WTC11 (cell line): ENCODE data around the gene MAP3K5. TPM values are rescaled to one million over a fixed set of nuclear protein-coding genes. Genes with fewer than 3 reads are reported as not detected.

ENCODE experiments used
- ATAC-seq: fragments of 200-7000 bp; cut with Tn5 transposase; 2 replicates; pipeline ENCODE4 v1.10.0; 2021; ENCODE audit warnings: mild to moderate bottlenecking, moderate library complexity
- CTCF ChIA-PET: fragments of 300-600 bp; sonication (Branson Sonifier 250); formaldehyde crosslinking; loops from one replicate; lab custom pipeline; 2021; ENCODE audit warnings: antibody characterized with exemption; lab: Charles Lee
- POLR2A ChIA-PET: fragments of 350-600 bp; sonication (Branson Sonifier 250); formaldehyde crosslinking; loops from one replicate; lab custom pipeline; 2021; ENCODE audit warnings: antibody characterized with exemption; lab: Charles Lee
- DNase-seq: peaks from one replicate; pipeline ENCODE4 v3.0.0; 2021; ENCODE audit warnings: low spot score
- H3K27ac Mint-ChIP-seq: 2 replicates; pipeline ENCODE4 v1.8.0; 2021; ENCODE audit warnings: mixed read lengths
- H3K27me3 Mint-ChIP-seq: 2 replicates; pipeline ENCODE4 v1.8.0; 2021; ENCODE audit warnings: low read depth, mild to moderate bottlenecking, moderate library complexity, mixed read lengths
- H3K36me3 Mint-ChIP-seq: 2 replicates; pipeline ENCODE4 v1.8.0; 2021; ENCODE audit warnings: mixed read lengths
- H3K4me1 Mint-ChIP-seq: 2 replicates; pipeline ENCODE4 v1.8.0; 2022; ENCODE audit warnings: mixed read lengths
- H3K4me3 Mint-ChIP-seq: 2 replicates; pipeline ENCODE4 v1.8.0; 2021; ENCODE audit warnings: mild to moderate bottlenecking, moderate library complexity, mixed read lengths
- H3K9me3 Mint-ChIP-seq: 2 replicates; pipeline ENCODE4 v1.8.0; 2021; ENCODE audit warnings: mixed read lengths
- ATF1 ChIP-seq: sonication (generic); formaldehyde crosslinking; IDR thresholded peaks from 2 replicates; pipeline ENCODE4 v1.8.1; 2023; ENCODE audit warnings: mild to moderate bottlenecking, moderate library complexity, missing genetic modification reagents
- CREM ChIP-seq: sonication (generic); formaldehyde crosslinking; IDR thresholded peaks from 2 replicates; pipeline ENCODE4 v1.8.1; 2022; ENCODE audit warnings: mild to moderate bottlenecking, missing genetic modification reagents, moderate library complexity
- EMX1 ChIP-seq: fragments of 250-450 bp; sonication (Bioruptor Pico); IDR thresholded peaks from 2 replicates; pipeline ENCODE4 v1.8.0; 2021; ENCODE audit warnings: mild to moderate bottlenecking
- ESRRA ChIP-seq: sonication (generic); formaldehyde crosslinking; IDR thresholded peaks from 2 replicates; pipeline ENCODE4 v1.8.1; 2022; ENCODE audit warnings: mild to moderate bottlenecking, missing genetic modification reagents, borderline replicate concordance
- FOXP1 ChIP-seq: sonication (generic); formaldehyde crosslinking; IDR thresholded peaks from 2 replicates; pipeline ENCODE4 v1.8.0; 2022; ENCODE audit warnings: missing genetic modification reagents, mild to moderate bottlenecking, moderate library complexity, borderline replicate concordance
- GRHL2 ChIP-seq: fragments of 250-450 bp; sonication (Bioruptor Pico); IDR thresholded peaks from 2 replicates; pipeline ENCODE4 v1.8.0; 2022; ENCODE audit warnings: mild to moderate bottlenecking, moderate library complexity; ENCODE audit not compliant: insufficient replicate concordance, severe bottlenecking
- JUN ChIP-seq: sonication (generic); formaldehyde crosslinking; IDR thresholded peaks from 2 replicates; pipeline ENCODE4 v1.8.0; 2023; ENCODE audit warnings: mild to moderate bottlenecking, missing genetic modification reagents
- NFYB ChIP-seq: sonication (generic); formaldehyde crosslinking; conservative IDR thresholded peaks from 2 replicates; pipeline ENCODE4 v1.8.0; 2022; ENCODE audit warnings: low read depth, missing genetic modification reagents
- NR3C1 ChIP-seq: sonication (generic); formaldehyde crosslinking; conservative IDR thresholded peaks from 2 replicates; pipeline ENCODE4 v1.8.1; 2023; ENCODE audit warnings: low read depth, mild to moderate bottlenecking, missing genetic modification reagents
- TCF7 ChIP-seq: sonication (generic); formaldehyde crosslinking; IDR thresholded peaks from 2 replicates; pipeline ENCODE4 v1.8.0; 2022; ENCODE audit warnings: mild to moderate bottlenecking, low read depth, missing genetic modification reagents, moderate library complexity
- TEAD1 ChIP-seq: sonication (generic); formaldehyde crosslinking; IDR thresholded peaks from 2 replicates; pipeline ENCODE4 v1.8.0; 2022; ENCODE audit warnings: mild to moderate bottlenecking, missing genetic modification reagents
- TEAD4 ChIP-seq: sonication (generic); formaldehyde crosslinking; IDR thresholded peaks from 2 replicates; pipeline ENCODE4 v1.8.0; 2022; ENCODE audit warnings: mild to moderate bottlenecking, missing genetic modification reagents
- ZNF121 ChIP-seq: sonication (generic); formaldehyde crosslinking; IDR thresholded peaks from 2 replicates; pipeline ENCODE4 v1.8.0; 2023; ENCODE audit warnings: missing genetic modification reagents
- ZNF396 ChIP-seq: fragments of 250-450 bp; sonication (Bioruptor Pico); IDR thresholded peaks from 2 replicates; pipeline ENCODE4 v1.8.0; 2021; ENCODE audit warnings: mild to moderate bottlenecking, moderate library complexity, borderline replicate concordance
- total RNA-seq: library from RNA; stranded (reverse); gene quantifications from 3 replicates; pipeline ENCODE4 v1.2.3, GENCODE V29; 2021
- TF ChIP-seq, protein P1 (sequence below): sonication (generic); formaldehyde crosslinking; IDR thresholded peaks from 2 replicates; pipeline ENCODE4 v1.8.0; 2022; ENCODE audit warnings: mild to moderate bottlenecking, missing genetic modification reagents
- TF ChIP-seq, protein P2 (sequence below): fragments of 250-450 bp; sonication (Bioruptor Pico); IDR thresholded peaks from 2 replicates; pipeline ENCODE4 v1.9.0; 2021; ENCODE audit warnings: mild to moderate bottlenecking
- TF ChIP-seq, protein P3 (sequence below): sonication (generic); formaldehyde crosslinking; IDR thresholded peaks from 2 replicates; pipeline ENCODE4 v1.8.0; 2022; ENCODE audit warnings: mild to moderate bottlenecking, missing genetic modification reagents
- TF ChIP-seq, protein P4 (sequence below): sonication (generic); formaldehyde crosslinking; IDR thresholded peaks from 2 replicates; pipeline ENCODE4 v1.8.1; 2022; ENCODE audit warnings: missing genetic modification reagents, borderline replicate concordance
- TF ChIP-seq, protein P5 (sequence below): sonication (generic); formaldehyde crosslinking; IDR thresholded peaks from 2 replicates; pipeline ENCODE4 v1.8.1; 2022; ENCODE audit warnings: low read depth, mild to moderate bottlenecking, moderate library complexity, missing genetic modification reagents, borderline replicate concordance
- TF ChIP-seq, protein P6 (sequence below): sonication (generic); formaldehyde crosslinking; IDR thresholded peaks from 2 replicates; pipeline ENCODE4 v1.8.0; 2022; ENCODE audit warnings: mild to moderate bottlenecking, missing genetic modification reagents
- TF ChIP-seq, protein P7 (sequence below): fragments of 250-450 bp; sonication (Bioruptor Pico); conservative IDR thresholded peaks from 2 replicates; pipeline ENCODE4 v1.9.0; 2021; ENCODE audit warnings: mild to moderate bottlenecking
- TF ChIP-seq, protein P8 (sequence below): sonication (generic); formaldehyde crosslinking; IDR thresholded peaks from 2 replicates; pipeline ENCODE4 v1.8.1; 2023; ENCODE audit warnings: mild to moderate bottlenecking, missing genetic modification reagents, moderate library complexity

Gene MAP3K5
- total RNA-seq, 1 experiment from 2014 or later: 1.6 TPM

DNA sequence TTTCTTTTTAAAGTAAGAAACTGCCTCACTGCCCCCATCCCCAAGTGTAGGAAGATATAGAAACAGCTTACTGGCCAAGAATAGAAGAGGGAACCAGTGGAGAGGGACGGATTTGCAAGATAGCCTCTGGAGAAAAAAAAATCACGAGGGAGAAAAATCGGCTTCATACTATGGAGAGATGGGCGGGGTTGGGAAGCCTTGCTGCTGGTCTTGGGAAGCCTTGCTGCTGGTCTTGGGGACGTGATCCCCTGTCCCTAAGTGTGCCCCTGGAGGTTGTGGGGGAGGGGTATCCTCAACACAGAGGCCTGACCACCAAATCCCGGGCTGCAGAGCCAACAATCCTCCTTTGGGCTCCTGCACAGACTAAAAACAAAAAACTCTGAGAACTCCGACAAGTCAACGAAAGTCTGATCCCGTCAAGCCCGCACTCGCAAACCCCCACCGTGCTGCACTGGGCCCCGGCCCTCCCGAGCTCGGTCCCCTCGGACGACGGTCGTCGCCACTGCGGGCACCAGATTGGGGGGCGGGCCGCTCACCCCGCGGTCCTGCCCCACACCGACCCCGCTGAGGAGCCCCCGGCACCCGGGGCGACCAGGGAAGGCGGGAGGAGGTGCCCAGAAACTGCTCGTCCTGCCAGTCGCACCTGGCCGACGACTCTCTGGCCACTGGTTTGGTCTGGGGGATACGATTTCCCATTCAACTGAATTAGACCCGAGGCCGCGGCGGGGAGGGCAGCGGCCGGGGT, 242.8 kb downstream of the MAP3K5 start (continued):
- TF ChIP-seq, protein P1, sequence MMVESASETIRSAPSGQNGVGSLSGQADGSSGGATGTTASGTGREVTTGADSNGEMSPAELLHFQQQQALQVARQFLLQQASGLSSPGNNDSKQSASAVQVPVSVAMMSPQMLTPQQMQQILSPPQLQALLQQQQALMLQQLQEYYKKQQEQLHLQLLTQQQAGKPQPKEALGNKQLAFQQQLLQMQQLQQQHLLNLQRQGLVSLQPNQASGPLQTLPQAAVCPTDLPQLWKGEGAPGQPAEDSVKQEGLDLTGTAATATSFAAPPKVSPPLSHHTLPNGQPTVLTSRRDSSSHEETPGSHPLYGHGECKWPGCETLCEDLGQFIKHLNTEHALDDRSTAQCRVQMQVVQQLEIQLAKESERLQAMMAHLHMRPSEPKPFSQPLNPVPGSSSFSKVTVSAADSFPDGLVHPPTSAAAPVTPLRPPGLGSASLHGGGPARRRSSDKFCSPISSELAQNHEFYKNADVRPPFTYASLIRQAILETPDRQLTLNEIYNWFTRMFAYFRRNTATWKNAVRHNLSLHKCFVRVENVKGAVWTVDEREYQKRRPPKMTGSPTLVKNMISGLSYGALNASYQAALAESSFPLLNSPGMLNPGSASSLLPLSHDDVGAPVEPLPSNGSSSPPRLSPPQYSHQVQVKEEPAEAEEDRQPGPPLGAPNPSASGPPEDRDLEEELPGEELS (CRISPR knock-in tag): peak; percentile 73; the same call in 1 of the 2 replicates
- no peak for TF ChIP-seq CREM
- TF ChIP-seq, protein P2, sequence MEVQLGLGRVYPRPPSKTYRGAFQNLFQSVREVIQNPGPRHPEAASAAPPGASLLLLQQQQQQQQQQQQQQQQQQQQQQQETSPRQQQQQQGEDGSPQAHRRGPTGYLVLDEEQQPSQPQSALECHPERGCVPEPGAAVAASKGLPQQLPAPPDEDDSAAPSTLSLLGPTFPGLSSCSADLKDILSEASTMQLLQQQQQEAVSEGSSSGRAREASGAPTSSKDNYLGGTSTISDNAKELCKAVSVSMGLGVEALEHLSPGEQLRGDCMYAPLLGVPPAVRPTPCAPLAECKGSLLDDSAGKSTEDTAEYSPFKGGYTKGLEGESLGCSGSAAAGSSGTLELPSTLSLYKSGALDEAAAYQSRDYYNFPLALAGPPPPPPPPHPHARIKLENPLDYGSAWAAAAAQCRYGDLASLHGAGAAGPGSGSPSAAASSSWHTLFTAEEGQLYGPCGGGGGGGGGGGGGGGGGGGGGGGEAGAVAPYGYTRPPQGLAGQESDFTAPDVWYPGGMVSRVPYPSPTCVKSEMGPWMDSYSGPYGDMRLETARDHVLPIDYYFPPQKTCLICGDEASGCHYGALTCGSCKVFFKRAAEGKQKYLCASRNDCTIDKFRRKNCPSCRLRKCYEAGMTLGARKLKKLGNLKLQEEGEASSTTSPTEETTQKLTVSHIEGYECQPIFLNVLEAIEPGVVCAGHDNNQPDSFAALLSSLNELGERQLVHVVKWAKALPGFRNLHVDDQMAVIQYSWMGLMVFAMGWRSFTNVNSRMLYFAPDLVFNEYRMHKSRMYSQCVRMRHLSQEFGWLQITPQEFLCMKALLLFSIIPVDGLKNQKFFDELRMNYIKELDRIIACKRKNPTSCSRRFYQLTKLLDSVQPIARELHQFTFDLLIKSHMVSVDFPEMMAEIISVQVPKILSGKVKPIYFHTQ (CRISPR knock-in tag): no peak
- no peak for TF ChIP-seq ESRRA (CRISPR knock-in tag)
- TF ChIP-seq, protein P3, sequence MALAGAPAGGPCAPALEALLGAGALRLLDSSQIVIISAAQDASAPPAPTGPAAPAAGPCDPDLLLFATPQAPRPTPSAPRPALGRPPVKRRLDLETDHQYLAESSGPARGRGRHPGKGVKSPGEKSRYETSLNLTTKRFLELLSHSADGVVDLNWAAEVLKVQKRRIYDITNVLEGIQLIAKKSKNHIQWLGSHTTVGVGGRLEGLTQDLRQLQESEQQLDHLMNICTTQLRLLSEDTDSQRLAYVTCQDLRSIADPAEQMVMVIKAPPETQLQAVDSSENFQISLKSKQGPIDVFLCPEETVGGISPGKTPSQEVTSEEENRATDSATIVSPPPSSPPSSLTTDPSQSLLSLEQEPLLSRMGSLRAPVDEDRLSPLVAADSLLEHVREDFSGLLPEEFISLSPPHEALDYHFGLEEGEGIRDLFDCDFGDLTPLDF (CRISPR knock-in tag): no peak
- no peak for TF ChIP-seq TEAD1 (CRISPR knock-in tag)
- TF ChIP-seq, protein P4, sequence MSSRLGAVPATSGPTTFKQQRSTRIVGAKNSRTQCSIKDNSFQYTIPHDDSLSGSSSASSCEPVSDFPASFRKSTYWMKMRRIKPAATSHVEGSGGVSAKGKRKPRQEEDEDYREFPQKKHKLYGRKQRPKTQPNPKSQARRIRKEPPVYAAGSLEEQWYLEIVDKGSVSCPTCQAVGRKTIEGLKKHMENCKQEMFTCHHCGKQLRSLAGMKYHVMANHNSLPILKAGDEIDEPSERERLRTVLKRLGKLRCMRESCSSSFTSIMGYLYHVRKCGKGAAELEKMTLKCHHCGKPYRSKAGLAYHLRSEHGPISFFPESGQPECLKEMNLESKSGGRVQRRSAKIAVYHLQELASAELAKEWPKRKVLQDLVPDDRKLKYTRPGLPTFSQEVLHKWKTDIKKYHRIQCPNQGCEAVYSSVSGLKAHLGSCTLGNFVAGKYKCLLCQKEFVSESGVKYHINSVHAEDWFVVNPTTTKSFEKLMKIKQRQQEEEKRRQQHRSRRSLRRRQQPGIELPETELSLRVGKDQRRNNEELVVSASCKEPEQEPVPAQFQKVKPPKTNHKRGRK (CRISPR knock-in tag): no peak
- peak; percentile 56; the same call in 1 of the 2 replicates for TF ChIP-seq ZNF121 (CRISPR knock-in tag)
- no peak for TF ChIP-seq FOXP1 (CRISPR knock-in tag)
- no peak for TF ChIP-seq EMX1
- no peak for TF ChIP-seq TEAD4
- TF ChIP-seq, protein P5, sequence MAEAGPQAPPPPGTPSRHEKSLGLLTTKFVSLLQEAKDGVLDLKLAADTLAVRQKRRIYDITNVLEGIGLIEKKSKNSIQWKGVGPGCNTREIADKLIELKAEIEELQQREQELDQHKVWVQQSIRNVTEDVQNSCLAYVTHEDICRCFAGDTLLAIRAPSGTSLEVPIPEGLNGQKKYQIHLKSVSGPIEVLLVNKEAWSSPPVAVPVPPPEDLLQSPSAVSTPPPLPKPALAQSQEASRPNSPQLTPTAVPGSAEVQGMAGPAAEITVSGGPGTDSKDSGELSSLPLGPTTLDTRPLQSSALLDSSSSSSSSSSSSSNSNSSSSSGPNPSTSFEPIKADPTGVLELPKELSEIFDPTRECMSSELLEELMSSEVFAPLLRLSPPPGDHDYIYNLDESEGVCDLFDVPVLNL: no peak
- TF ChIP-seq ZNF396 (CRISPR knock-in tag): no peak
- no peak for TF ChIP-seq TCF7 (CRISPR knock-in tag)
- TF ChIP-seq, protein P6, sequence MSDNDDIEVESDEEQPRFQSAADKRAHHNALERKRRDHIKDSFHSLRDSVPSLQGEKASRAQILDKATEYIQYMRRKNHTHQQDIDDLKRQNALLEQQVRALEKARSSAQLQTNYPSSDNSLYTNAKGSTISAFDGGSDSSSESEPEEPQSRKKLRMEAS (CRISPR knock-in tag): no peak
- TF ChIP-seq, all 79 proteins: peak for 3

DNA sequence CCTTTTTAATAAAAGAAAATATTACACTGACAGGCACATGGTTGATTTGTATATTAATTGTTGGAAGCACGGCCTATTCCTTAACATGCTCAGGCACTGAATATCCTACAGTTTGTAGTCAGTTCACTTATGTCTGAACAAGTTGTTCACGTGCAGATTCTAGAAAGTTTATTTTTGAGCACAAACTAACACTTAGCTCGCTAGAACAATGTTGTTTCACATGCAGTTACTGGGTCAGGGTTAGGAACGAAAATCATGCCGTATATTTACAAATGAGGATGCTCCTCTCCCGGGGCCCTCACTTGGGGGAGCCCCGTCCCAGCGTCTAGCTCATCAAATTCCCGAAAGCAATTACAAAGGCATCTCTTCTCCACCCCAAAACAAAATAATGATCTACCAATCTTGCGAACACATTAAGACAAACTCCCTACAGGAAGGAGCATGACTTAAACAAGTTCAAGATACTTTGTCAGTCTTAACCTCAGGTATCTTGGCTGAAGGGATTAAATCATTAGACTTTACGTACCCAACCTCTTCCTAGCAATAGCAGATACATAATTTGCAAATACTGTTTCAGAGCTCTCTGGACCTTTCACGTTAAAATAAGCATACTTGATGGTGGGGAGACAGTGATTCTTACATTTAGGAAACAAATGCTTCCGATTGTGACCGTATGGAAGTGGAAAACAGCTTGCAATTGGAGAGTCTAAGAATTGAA, 243.5 kb downstream of the MAP3K5 start:
- ChIA-PET POLR2A (interaction anchor here (1.6 to 2.4 kb wide), 2 partner anchors 259 to 298 kb away, joined by 5 to 13 read pairs; partner anchors contain the start of genes BCLAF1 and MTFR2), CTCF (interaction anchor here (0.8 to 3.8 kb wide), 4 partner anchors 22 to 112 kb away, joined by 3 to 70 read pairs (median 4); no protein-coding TSS in a partner anchor)
- ATAC-seq: no peak
- no peaks in the 10 kb centered on the region for H3K36me3 Mint-ChIP-seq
- H3K4me1 Mint-ChIP-seq: peaks cover 53% of the 10 kb centered on the region
- no peaks in the 10 kb centered on the region for H3K9me3 Mint-ChIP-seq
- H3K4me3 Mint-ChIP-seq: peak overlapping the region; percentile 73
- DNase-seq: no peak
- H3K27me3 Mint-ChIP-seq: peaks cover 31% of the 10 kb centered on the region
- H3K27ac Mint-ChIP-seq: peak overlapping the region; percentile 16
- TF ChIP-seq, protein P7, sequence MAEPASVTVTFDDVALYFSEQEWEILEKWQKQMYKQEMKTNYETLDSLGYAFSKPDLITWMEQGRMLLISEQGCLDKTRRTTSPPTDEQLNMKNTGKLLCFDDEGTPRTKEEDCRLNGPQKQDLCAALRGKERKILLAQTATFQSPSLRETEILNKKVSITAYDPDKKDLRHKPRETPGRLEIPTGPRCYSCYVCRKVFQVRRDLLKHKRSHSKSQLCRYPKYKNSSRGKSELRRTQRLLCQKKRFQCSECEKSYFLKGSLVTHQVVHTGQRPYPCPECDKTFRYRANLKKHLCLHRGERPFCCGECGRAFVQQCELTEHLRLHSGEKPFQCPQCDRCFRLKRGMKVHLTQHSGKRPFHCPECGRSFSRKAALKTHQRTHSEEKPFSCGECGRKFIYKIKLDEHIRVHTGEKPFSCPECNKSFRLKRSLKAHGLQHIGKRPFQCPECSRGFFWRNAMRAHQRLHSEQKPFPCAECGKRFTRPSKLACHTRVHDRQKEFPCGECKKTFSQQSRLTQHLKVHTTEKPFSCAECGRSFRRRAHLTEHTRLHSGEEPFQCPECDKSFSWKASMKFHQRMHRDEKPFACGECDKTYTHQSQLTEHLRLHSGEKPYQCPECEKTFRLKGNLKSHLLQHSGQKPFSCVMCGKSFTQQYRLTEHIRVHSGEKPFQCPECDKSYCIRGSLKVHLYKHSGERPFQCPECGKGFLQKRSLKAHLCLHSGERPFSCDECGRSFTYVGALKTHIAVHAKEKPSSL (CRISPR knock-in tag): no peak
- TF ChIP-seq GRHL2 (CRISPR knock-in tag) (no peak), NFYB (CRISPR knock-in tag) (no peak), ATF1 (no peak), NR3C1 (no peak), JUN (CRISPR knock-in tag) (no peak)
- TF ChIP-seq, protein P8, sequence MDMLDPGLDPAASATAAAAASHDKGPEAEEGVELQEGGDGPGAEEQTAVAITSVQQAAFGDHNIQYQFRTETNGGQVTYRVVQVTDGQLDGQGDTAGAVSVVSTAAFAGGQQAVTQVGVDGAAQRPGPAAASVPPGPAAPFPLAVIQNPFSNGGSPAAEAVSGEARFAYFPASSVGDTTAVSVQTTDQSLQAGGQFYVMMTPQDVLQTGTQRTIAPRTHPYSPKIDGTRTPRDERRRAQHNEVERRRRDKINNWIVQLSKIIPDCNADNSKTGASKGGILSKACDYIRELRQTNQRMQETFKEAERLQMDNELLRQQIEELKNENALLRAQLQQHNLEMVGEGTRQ: no peak
